Measurements from ENCODE around the gene ANKFN1. TPM values are rescaled to one million over a fixed set of nuclear protein-coding genes. Genes with fewer than 3 reads are reported as not detected.

Gene ANKFN1
- total RNA-seq (2021) (not detected in 2 replicates), Bru-seq, nascent RNA (percentile 1 among the genes with signal in this experiment), BruChase-seq, experiment 1, labeled RNA remaining after a 2-hour chase (percentile 1 among the genes with signal in this experiment), BruChase-seq, experiment 2, labeled RNA remaining after a 6-hour chase (percentile 1 among the genes with signal in this experiment)
- long read RNA-seq, result 0 reads

- no peak for DNase-seq (ENCODE audit: low spot score)
- ChIA-PET CTCF (no interaction called here), POLR2A (ENCODE audit: low non-redundant PET) (no interaction called here)
- Histone ChIP-seq H3K27me3 (replicated peaks; ENCODE audit: insufficient read depth, low read depth, low read length, poor library complexity) (peaks cover 14% of the 10 kb centered on the region), H3K9me3 (ENCODE audit: low read depth, low read length, poor library complexity, severe bottlenecking) (no peaks in the 10 kb centered on the region), H3K27ac (ENCODE audit: low read depth, low read length, poor library complexity, severe bottlenecking) (no peak within 1 kb of the TSS), H3K4me1 (ENCODE audit: insufficient read depth, low read length, poor library complexity, severe bottlenecking) (no peaks in the 10 kb centered on the region), H3K36me3 (ENCODE audit: insufficient read depth, low read length, poor library complexity, severe bottlenecking) (no peaks in the 10 kb centered on the region), H3K4me3 (ENCODE audit: low read depth, low read length, poor library complexity, severe bottlenecking) (no peak within 1 kb of the TSS)
- intact Hi-C loops (cut with micrococcal nuclease; ENCODE audit: unreplicated experiment), result no loop called here
- no TSS peak for BruUV-seq (replicated peaks)
- no peak for TF ChIP-seq EZH2 (IDR thresholded peaks at IDR 0.05; ENCODE audit: borderline replicate concordance, low read depth, low read length, poor library complexity, severe bottlenecking)
- no peak for TF ChIP-seq CTCF (conservative IDR thresholded peaks at IDR 0.05; ENCODE audit: low read depth, low read length)
Observed at GRCh38 chr17:56152874-56153602, at the start of gene ANKFN1. Gene ANKFN1 (plus strand): TSS chr17:56153475. CDS start chr17:56212668, 59,193 bp downstream.

GRCh38 chr17:56108811-56109284, 44.4 kb upstream of the ANKFN1 start:
- H3K27ac ChIP-seq (ENCODE audit: low read depth, low read length, poor library complexity, severe bottlenecking), result no peak overlapping the region
- H3K9me3 ChIP-seq (ENCODE audit: low read depth, low read length, poor library complexity, severe bottlenecking), result no peaks in the 10 kb centered on the region
- intact Hi-C loops (cut with micrococcal nuclease; ENCODE audit: unreplicated experiment), result no loop called here
- TF ChIP-seq CTCF (conservative IDR thresholded peaks at IDR 0.05; ENCODE audit: low read depth, low read length), result no peak
- no peak for TF ChIP-seq EZH2 (IDR thresholded peaks at IDR 0.05; ENCODE audit: borderline replicate concordance, low read depth, low read length, poor library complexity, severe bottlenecking)
- H3K4me3 ChIP-seq (ENCODE audit: low read depth, low read length, poor library complexity, severe bottlenecking), result no peak overlapping the region
- no TSS peak for BruUV-seq (replicated peaks)
- peaks cover 12% of the 10 kb centered on the region for H3K27me3 ChIP-seq (replicated peaks; ENCODE audit: insufficient read depth, low read depth, low read length, poor library complexity)
- no peaks in the 10 kb centered on the region for H3K36me3 ChIP-seq (ENCODE audit: insufficient read depth, low read length, poor library complexity, severe bottlenecking)
- ChIA-PET CTCF (no interaction called here), POLR2A (ENCODE audit: low non-redundant PET) (no interaction called here)
- no peak for DNase-seq (ENCODE audit: low spot score)
- H3K4me1 ChIP-seq (ENCODE audit: insufficient read depth, low read length, poor library complexity, severe bottlenecking), result no peaks in the 10 kb centered on the region

GRCh38 chr17:56109836-56110235, 43.4 kb upstream of the ANKFN1 start:
- TF ChIP-seq EZH2 (IDR thresholded peaks at IDR 0.05; ENCODE audit: borderline replicate concordance, low read depth, low read length, poor library complexity, severe bottlenecking), result no peak
- no peak for TF ChIP-seq CTCF (conservative IDR thresholded peaks at IDR 0.05; ENCODE audit: low read depth, low read length)
- ChIA-PET POLR2A (ENCODE audit: low non-redundant PET) (no interaction called here), CTCF (no interaction called here)
- DNase-seq (ENCODE audit: low spot score), result no peak
- Histone ChIP-seq H3K36me3 (ENCODE audit: insufficient read depth, low read length, poor library complexity, severe bottlenecking) (no peaks in the 10 kb centered on the region), H3K27ac (ENCODE audit: low read depth, low read length, poor library complexity, severe bottlenecking) (no peak overlapping the region), H3K9me3 (ENCODE audit: low read depth, low read length, poor library complexity, severe bottlenecking) (no peaks in the 10 kb centered on the region), H3K27me3 (replicated peaks; ENCODE audit: insufficient read depth, low read depth, low read length, poor library complexity) (peaks cover 12% of the 10 kb centered on the region), H3K4me3 (ENCODE audit: low read depth, low read length, poor library complexity, severe bottlenecking) (no peak overlapping the region), H3K4me1 (ENCODE audit: insufficient read depth, low read length, poor library complexity, severe bottlenecking) (no peaks in the 10 kb centered on the region)
- intact Hi-C loops (cut with micrococcal nuclease; ENCODE audit: unreplicated experiment), result no loop called here
- BruUV-seq (replicated peaks), result no TSS peak

Data from A673 (cell line).